ENCODE results near the gene OR6S1. TPM values are rescaled to one million over a fixed set of nuclear protein-coding genes. Genes with fewer than 3 reads are reported as not detected.

Gene OR6S1
- total and polyA plus RNA-seq, 2 donors (not counting 3 experiments of a cell fraction or from before 2014, with no cell fraction given): not detected

DNA sequence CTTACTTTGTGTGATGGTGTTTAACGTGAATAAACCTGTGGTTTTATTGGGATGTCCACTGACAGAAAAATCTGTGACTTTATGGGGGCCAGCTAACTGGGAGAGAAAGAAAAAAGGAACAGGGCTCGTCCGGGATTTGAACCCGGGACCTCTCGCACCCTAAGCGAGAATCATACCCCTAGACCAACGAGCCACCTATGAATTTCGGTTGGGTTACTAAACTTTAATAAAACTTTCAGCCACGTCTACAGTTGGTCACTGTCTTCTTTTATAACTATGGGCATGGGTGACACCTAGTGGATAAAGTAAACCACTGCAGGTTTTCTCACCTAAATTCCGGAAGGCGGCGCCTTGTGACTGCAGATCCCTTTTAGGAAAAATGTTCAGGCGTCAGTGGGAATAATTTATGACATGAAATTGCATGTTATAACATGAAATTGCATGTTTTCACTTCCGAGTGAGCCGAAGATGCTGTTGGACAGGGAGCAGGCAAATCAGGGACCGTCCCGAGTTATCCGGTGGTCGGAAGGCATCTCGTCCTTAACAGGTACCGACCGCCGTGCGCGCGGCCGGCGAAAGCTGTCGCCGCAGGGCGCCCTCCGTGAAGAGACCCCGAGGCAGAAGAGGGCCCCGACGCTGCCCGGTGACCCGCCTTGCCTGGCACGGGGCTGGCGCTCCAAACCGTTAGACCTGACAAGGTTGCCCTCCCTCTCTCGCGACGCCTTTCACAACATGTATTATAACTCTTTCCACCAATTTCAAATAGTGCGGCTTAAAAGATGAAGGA lies 32.1 kb downstream of the OR6S1 start:
- DNase-seq (ENCODE audit: low read depth, low spot score) (peak; percentile 89), FAIRE-seq (peak; percentile 79)
- Histone ChIP-seq H3K4me3 (replicated peaks in 1 of 3; ENCODE audit: insufficient read depth in 1 of 3, low read depth in 1 of 3, low read length in 3 of 3) (peak overlapping the region; percentile 72 to 100 (median 95)), H4K20me1 (replicated peaks; ENCODE audit: control insufficient read depth, extremely low read depth, insufficient read depth, low read length) (no peaks in the 10 kb centered on the region), H3K9me3 (replicated peaks; ENCODE audit: control insufficient read depth, insufficient read depth, low read length) (no peaks in the 10 kb centered on the region), H3K27ac (ENCODE audit: insufficient read depth, low read depth, low read length) (no peak overlapping the region), H2AFZ (ENCODE audit: low read depth, low read length) (peak overlapping the region; percentile 100), H3K4me2 (ENCODE audit: insufficient read depth, low read length) (peak overlapping the region; percentile 76), H3K9ac (replicated peaks; ENCODE audit: extremely low read depth, insufficient read depth, low read length) (peak overlapping the region; percentile 74), H3K4me1 (ENCODE audit: control insufficient read depth, extremely low read depth, insufficient read depth, low read length) (peaks cover 8% of the 10 kb centered on the region), H3K36me3 (ENCODE audit: control insufficient read depth in 2 of 2, extremely low read depth in 1 of 2, insufficient read depth in 2 of 2, low read length in 2 of 2) (no peaks in the 10 kb centered on the region), H3K9me1 (replicated peaks; ENCODE audit: control insufficient read depth, extremely low read depth, insufficient read depth, low read length) (no peaks in the 10 kb centered on the region), H3K79me2 (ENCODE audit: control insufficient read depth, insufficient read depth, low read length) (no peaks in the 10 kb centered on the region), H3K27me3 (ENCODE audit: control insufficient read depth in 2 of 2, insufficient read depth in 2 of 2, low read length in 2 of 2) (peaks cover 3 to 6% of the 10 kb centered on the region in 2 experiments)
- ChIA-PET POLR2A (no interaction called here), CTCF (interaction anchor here (0.9 to 8.7 kb wide), 17 partner anchors 12 to 282 kb away, joined by 3 to 110 read pairs (median 3); partner anchors contain the start of genes CCNB1IP1, PARP2, RNASE11 and TEP1)
- TF ChIP-seq MYC (IDR thresholded peaks at IDR 0.05; ENCODE audit: low read depth, low read length): no peak
- no peak for TF ChIP-seq POLR2AphosphoS5 (IDR thresholded peaks at IDR 0.05; ENCODE audit: insufficient read depth, low read depth, low read length)
- TF ChIP-seq GATA2 (IDR thresholded peaks at IDR 0.05; ENCODE audit: insufficient read depth, insufficient read length, low read depth, low read length): no peak
- TF ChIP-seq, protein P1, sequence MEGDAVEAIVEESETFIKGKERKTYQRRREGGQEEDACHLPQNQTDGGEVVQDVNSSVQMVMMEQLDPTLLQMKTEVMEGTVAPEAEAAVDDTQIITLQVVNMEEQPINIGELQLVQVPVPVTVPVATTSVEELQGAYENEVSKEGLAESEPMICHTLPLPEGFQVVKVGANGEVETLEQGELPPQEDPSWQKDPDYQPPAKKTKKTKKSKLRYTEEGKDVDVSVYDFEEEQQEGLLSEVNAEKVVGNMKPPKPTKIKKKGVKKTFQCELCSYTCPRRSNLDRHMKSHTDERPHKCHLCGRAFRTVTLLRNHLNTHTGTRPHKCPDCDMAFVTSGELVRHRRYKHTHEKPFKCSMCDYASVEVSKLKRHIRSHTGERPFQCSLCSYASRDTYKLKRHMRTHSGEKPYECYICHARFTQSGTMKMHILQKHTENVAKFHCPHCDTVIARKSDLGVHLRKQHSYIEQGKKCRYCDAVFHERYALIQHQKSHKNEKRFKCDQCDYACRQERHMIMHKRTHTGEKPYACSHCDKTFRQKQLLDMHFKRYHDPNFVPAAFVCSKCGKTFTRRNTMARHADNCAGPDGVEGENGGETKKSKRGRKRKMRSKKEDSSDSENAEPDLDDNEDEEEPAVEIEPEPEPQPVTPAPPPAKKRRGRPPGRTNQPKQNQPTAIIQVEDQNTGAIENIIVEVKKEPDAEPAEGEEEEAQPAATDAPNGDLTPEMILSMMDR (IDR thresholded peaks at IDR 0.05; ENCODE audit: extremely low read depth in 1 of 2, insufficient read depth in 1 of 2, low read depth in 1 of 2, low read length in 2 of 2): peak; percentile 67 to 86
- TF ChIP-seq, protein P2, sequence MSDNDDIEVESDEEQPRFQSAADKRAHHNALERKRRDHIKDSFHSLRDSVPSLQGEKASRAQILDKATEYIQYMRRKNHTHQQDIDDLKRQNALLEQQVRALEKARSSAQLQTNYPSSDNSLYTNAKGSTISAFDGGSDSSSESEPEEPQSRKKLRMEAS (IDR thresholded peaks at IDR 0.05; ENCODE audit: insufficient read depth, insufficient read length): no peak
- TF ChIP-seq POLR2A (IDR thresholded peaks at IDR 0.05; ENCODE audit: low read depth, low read length): no peak
- TF ChIP-seq JUN (IDR thresholded peaks at IDR 0.05; ENCODE audit: borderline replicate concordance, insufficient read depth, insufficient read length, low read depth): no peak
- TF ChIP-seq EZH2 (IDR thresholded peaks at IDR 0.05; ENCODE audit: borderline replicate concordance, low read depth, low read length, severe bottlenecking): no peak
- TF ChIP-seq FOS (IDR thresholded peaks at IDR 0.05; ENCODE audit: borderline replicate concordance, insufficient read depth, low read length): no peak
- intact Hi-C loops (cut with micrococcal nuclease): loop anchor here (1.0 to 5.0 kb wide), 7 partner anchors 82 to 363 kb away; partner anchors contain the start of genes OSGEP and PIP4P1
- dilution Hi-C loops (cut with MboI; ENCODE audit: extremely low pct_ligation_motif_present, low sequenced_read_pairs): no loop called here
- no TSS peak for BruUV-seq (replicated peaks)
